Esophagus muscularis mucosa (tissue), 4 donors: ENCODE results near the gene DEK.

Source experiments
- CTCF ChIP-seq, 3 experiments: fragments of 200-600 bp in 2 of 3; fragments of 450-650 bp in 1 of 3; sonication (generic) in 2 of 3; IDR thresholded peaks; one replicate each; pipeline ENCODE4 v1.5.1; 2017 to 2019; ENCODE audit warnings: antibody characterized with exemption in 3 of 3, mild to moderate bottlenecking in 2 of 3, moderate library complexity in 1 of 3
- EP300 ChIP-seq: sonication (generic); formaldehyde crosslinking; IDR thresholded peaks from one replicate; pipeline ENCODE4 v1.6.1; 2017; ENCODE audit warnings: antibody characterized with exemption
- POLR2A ChIP-seq: fragments of 450-650 bp; IDR thresholded peaks from one replicate; pipeline ENCODE4 v1.6.1; 2017; ENCODE audit warnings: antibody characterized with exemption, moderate library complexity, mild to moderate bottlenecking, low read depth

- TF ChIP-seq EP300 (no peak), CTCF (IDR thresholded peaks at IDR 0.05) (no peak), POLR2A (no peak)
Observed at GRCh38 chr6:18242062-18242851, 22.1 kb downstream of the DEK start.
